H1 (cell line): Measurements from ENCODE around the gene NXPH2. TPM values are rescaled to one million over a fixed set of nuclear protein-coding genes. Genes with fewer than 3 reads are reported as not detected.
A peak's percentile ranks its signal among the peaks of the same experiment; 100 is the strongest.

Experiments
- CTCF ChIA-PET: fragments of 300-600 bp; sonication (Branson Sonifier 250); formaldehyde crosslinking; loops from one replicate; lab custom pipeline; 2021; ENCODE audit not compliant: partially characterized antibody; lab: Charles Lee
- POLR2A ChIA-PET: fragments of 300-600 bp; sonication (Branson Sonifier 250); formaldehyde crosslinking; loops from one replicate; lab custom pipeline; 2021; ENCODE audit warnings: inconsistent platforms; ENCODE audit not compliant: partially characterized antibody; lab: Charles Lee
- DNase-seq, 2 experiments: peaks; one replicate each; pipeline versions ENCODE4 v3.0.0 to v3.0.0-alpha.2; 2010 to 2022; ENCODE audit warnings: low spot score in 2 of 2, low read depth in 1 of 2, mixed read lengths in 1 of 2
- FAIRE-seq: peaks from 2 replicates; lab custom pipeline; 2011; peaks lifted over from hg19 to GRCh38; lab: Jason Lieb, UNC
- H2AFZ ChIP-seq: 2 replicates; pipeline ENCODE4 v1.8.1; 2012; ENCODE audit warnings: low read length, inconsistent platforms
- H2AK5ac ChIP-seq: 2 replicates; pipeline ENCODE4 v1.6.1; 2013; ENCODE audit warnings: low read depth, low read length
- H2BK120ac ChIP-seq: replicated peaks from 2 replicates; pipeline ENCODE3; 2013; ENCODE audit warnings: low read depth, low read length, inconsistent platforms
- H2BK12ac ChIP-seq: 2 replicates; pipeline ENCODE4 v1.6.1; 2013; ENCODE audit warnings: low read depth, low read length
- H2BK15ac ChIP-seq: 2 replicates; pipeline ENCODE4 v1.6.1; 2013; ENCODE audit warnings: low read length
- H2BK20ac ChIP-seq: 2 replicates; pipeline ENCODE4 v1.6.1; 2013; ENCODE audit warnings: low read length
- H2BK5ac ChIP-seq: 2 replicates; pipeline ENCODE4 v1.6.1; 2013; ENCODE audit warnings: low read depth, low read length
- H3K14ac ChIP-seq: 2 replicates; pipeline ENCODE4 v1.6.1; 2013; ENCODE audit warnings: inconsistent platforms; ENCODE audit not compliant: insufficient read length
- H3K18ac ChIP-seq: 2 replicates; pipeline ENCODE4 v1.6.1; 2013; ENCODE audit warnings: low read length; ENCODE audit errors: extremely low read depth
- H3K23ac ChIP-seq: 2 replicates; pipeline ENCODE4 v1.6.1; 2013; ENCODE audit warnings: inconsistent platforms; ENCODE audit not compliant: insufficient read length
- H3K23me2 ChIP-seq: 2 replicates; pipeline ENCODE4 v1.6.1; 2013; ENCODE audit warnings: low read depth, low read length
- H3K27ac ChIP-seq: 2 replicates; pipeline ENCODE4 v1.6.1; 2011; ENCODE audit warnings: low read depth, low read length, inconsistent platforms
- H3K27me3 ChIP-seq, 4 experiments: replicated peaks in 1 of 4; 1 replicate in 1 of 4; 2 replicates in 3 of 4; pipeline versions ENCODE4 v1.6.1 to v1.8.1; 2011 to 2013; ENCODE audit warnings: low read length in 3 of 4, mild to moderate bottlenecking in 3 of 4, inconsistent platforms in 2 of 4, mixed read lengths in 2 of 4, moderate library complexity in 1 of 4; ENCODE audit not compliant: control insufficient read depth in 3 of 4, insufficient read depth in 3 of 4; ENCODE audit errors: extremely low read depth in 1 of 4
- H3K36me3 ChIP-seq, 4 experiments: 2 replicates each; pipeline versions ENCODE4 v1.6.1 to v1.8.1; 2011 to 2013; ENCODE audit warnings: mild to moderate bottlenecking in 4 of 4, low read length in 3 of 4, moderate library complexity in 2 of 4, control low read depth in 1 of 4, inconsistent platforms in 1 of 4; ENCODE audit not compliant: insufficient read depth in 4 of 4, control insufficient read depth in 2 of 4
- H3K4ac ChIP-seq: replicated peaks from 2 replicates; pipeline ENCODE3; 2013; ENCODE audit warnings: low read length, low read depth, mixed read lengths, inconsistent platforms; ENCODE audit not compliant: insufficient read length
- H3K4me1 ChIP-seq, 4 experiments: replicated peaks in 1 of 4; 1 replicate in 1 of 4; 2 replicates in 3 of 4; pipeline versions ENCODE4 v1.6.1 to v1.8.1; 2011 to 2013; ENCODE audit warnings: low read length in 3 of 4, inconsistent platforms in 2 of 4, mixed read lengths in 1 of 4; ENCODE audit not compliant: insufficient read depth in 4 of 4, control insufficient read depth in 3 of 4
- H3K4me2 ChIP-seq, 2 experiments: 2 replicates each; pipeline versions ENCODE4 v1.6.1 to v1.8.1; 2011 to 2013; ENCODE audit warnings: low read depth in 2 of 2, low read length in 2 of 2, control low read depth in 1 of 2, inconsistent platforms in 1 of 2, mild to moderate bottlenecking in 1 of 2; ENCODE audit not compliant: insufficient read depth in 1 of 2
- H3K4me3 ChIP-seq, 4 experiments: fragments of 200-600, 300-600 bp in 1 of 4; sonication (generic), shearing (Covaris generic), sonication (Bioruptor Twin) in 1 of 4; 2 replicates each; pipeline versions ENCODE4 v1.5.1 to v1.8.1; 2011 to 2016; ENCODE audit warnings: low read length in 4 of 4, low read depth in 3 of 4, control low read depth in 2 of 4, inconsistent platforms in 2 of 4, mild to moderate bottlenecking in 2 of 4, mixed read lengths in 1 of 4, moderate library complexity in 1 of 4; ENCODE audit not compliant: insufficient read depth in 2 of 4; ENCODE audit errors: extremely low read depth in 1 of 4
- H3K56ac ChIP-seq: replicated peaks from 2 replicates; pipeline ENCODE3; 2013; ENCODE audit warnings: low read depth, mild to moderate bottlenecking, mixed read lengths, low read length, inconsistent platforms; ENCODE audit not compliant: insufficient read length
- H3K79me1 ChIP-seq: 2 replicates; pipeline ENCODE4 v1.6.1; 2013; ENCODE audit warnings: low read depth, low read length, control low read depth
- H3K79me2 ChIP-seq, 2 experiments: 2 replicates each; pipeline versions ENCODE4 v1.6.1 to v1.8.1; 2012 to 2013; ENCODE audit warnings: low read length in 2 of 2, mild to moderate bottlenecking in 2 of 2, inconsistent platforms in 1 of 2; ENCODE audit not compliant: insufficient read depth in 2 of 2, control insufficient read depth in 1 of 2
- H3K9ac ChIP-seq, 4 experiments: replicated peaks in 1 of 4; 1 replicate in 1 of 4; 2 replicates in 3 of 4; pipeline versions ENCODE4 v1.6.1 to v1.8.1; 2011 to 2013; ENCODE audit warnings: low read depth in 3 of 4, low read length in 3 of 4, control low read depth in 2 of 4, mild to moderate bottlenecking in 2 of 4, moderate library complexity in 2 of 4, inconsistent platforms in 1 of 4; ENCODE audit errors: extremely low read depth in 1 of 4
- H3K9me3 ChIP-seq, 2 experiments: 2 replicates each; pipeline versions ENCODE4 v1.6.1 to v1.8.1; 2012 to 2013; ENCODE audit warnings: mild to moderate bottlenecking in 2 of 2, moderate library complexity in 2 of 2, control low read depth in 1 of 2, inconsistent platforms in 1 of 2, low read depth in 1 of 2, low read length in 1 of 2, mixed read lengths in 1 of 2; ENCODE audit not compliant: insufficient read depth in 2 of 2
- H4K20me1 ChIP-seq, 2 experiments: replicated peaks in 1 of 2; 2 replicates each; pipeline versions ENCODE3 to v1.8.1; 2011 to 2013; ENCODE audit warnings: inconsistent platforms in 2 of 2, low read length in 2 of 2, mild to moderate bottlenecking in 1 of 2; ENCODE audit not compliant: insufficient read depth in 2 of 2, control insufficient read depth in 1 of 2
- H4K5ac ChIP-seq: 2 replicates; pipeline ENCODE4 v1.6.1; 2013; ENCODE audit warnings: low read length, low read depth, mixed read lengths, inconsistent platforms; ENCODE audit not compliant: insufficient read length
- H4K8ac ChIP-seq: 2 replicates; pipeline ENCODE4 v1.8.0; 2013; ENCODE audit warnings: mild to moderate bottlenecking, moderate library complexity, low read length, inconsistent platforms; ENCODE audit not compliant: insufficient read depth; ENCODE audit errors: extremely low read depth
- H4K91ac ChIP-seq: replicated peaks from 2 replicates; pipeline ENCODE3; 2013; ENCODE audit warnings: low read length, mixed read lengths, inconsistent platforms; ENCODE audit not compliant: insufficient read length
- BCL11A ChIP-seq, 2 experiments: IDR thresholded peaks; one replicate each; pipeline ENCODE4 v1.6.1; 2011; ENCODE audit warnings: low read depth in 2 of 2, low read length in 2 of 2, mild to moderate bottlenecking in 2 of 2
- WGBS, 2 experiments: shearing (Covaris generic) in 1 of 2; methylation state at CpG; one replicate each; pipeline versions ENCODE4 v1.1.6 to v1.1.7; 2013 to 2015; ENCODE audit warnings: low lambda C conversion rate in 2 of 2, mixed read lengths in 2 of 2, inconsistent platforms in 1 of 2, low coverage in 1 of 2, missing lambda C conversion rate in 1 of 2; ENCODE audit not compliant: insufficient replicate concordance in 2 of 2, insufficient coverage in 1 of 2, insufficient read length in 1 of 2; ENCODE audit errors: extremely low coverage in 1 of 2, missing lambda C conversion rate in 1 of 2; 5-methylcytosine and 5-hydroxymethylcytosine counted together
- polyA plus RNA-seq, 7 experiments: library from polyadenylated mRNA; depleted of rRNA in 3 of 7; stranded (reverse) in 5 of 7; unstranded in 2 of 7; fragments of >200 nt in 5 of 7; fragments of 200-250 nt in 2 of 7; gene quantifications; 1 replicate in 5 of 7; 2 replicates in 1 of 7; 4 replicates in 1 of 7; pipeline versions ENCODE4 v1.2.1 to v1.2.3, GENCODE V29; 2011 to 2013; ENCODE audit warnings: missing spikeins in 2 of 7, mixed read lengths in 2 of 7
- total RNA-seq: library from RNA; stranded (reverse); fragmentation: NEBNext Ultra II Directional; extraction: Animal tissue kit (Norgen Biotek cat#: 25700); gene quantifications from 2 replicates; pipeline ENCODE4 v1.2.1, GENCODE V29; 2021

NXPH2 gene
- total and polyA plus RNA-seq, 2 of the 8 experiments (the other 6 are each of a cell fraction or from before 2014, with no cell fraction given): 1.9 to 6.9 TPM

DNA sequence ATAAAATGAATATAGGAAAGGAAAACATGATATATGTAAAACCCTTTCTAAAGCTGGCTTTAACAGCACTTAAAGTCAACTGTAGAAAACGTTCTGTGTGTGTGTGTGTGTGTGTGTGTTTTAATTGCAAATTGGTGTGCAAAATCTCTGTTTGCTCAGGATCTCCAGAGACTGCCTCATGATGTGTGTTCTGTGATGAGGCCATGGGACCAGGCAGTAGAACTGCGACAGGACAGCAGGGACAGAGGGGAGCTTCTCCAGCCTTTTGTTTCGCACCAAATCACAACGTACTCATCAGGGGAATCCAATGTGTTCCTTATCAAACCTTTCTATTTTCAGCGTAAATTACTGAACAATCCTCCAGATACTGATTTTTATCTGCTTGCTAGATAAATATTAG, 66.7 kb downstream of the NXPH2 start:
- no peak overlapping the region for H3K56ac ChIP-seq
- FAIRE-seq (no peak), DNase-seq (no peak)
- no peaks in the 10 kb centered on the region for H3K79me2 ChIP-seq
- H3K79me1 ChIP-seq: no peaks in the 10 kb centered on the region
- no peak overlapping the region for H4K5ac ChIP-seq
- no peak overlapping the region for H3K9ac ChIP-seq
- H2BK5ac ChIP-seq: no peak overlapping the region
- H3K23me2 ChIP-seq: no peaks in the 10 kb centered on the region
- H2BK20ac ChIP-seq: no peak overlapping the region
- H3K18ac ChIP-seq: no peak overlapping the region
- H4K8ac ChIP-seq: no peak overlapping the region
- H3K27ac ChIP-seq: no peak overlapping the region
- no peaks in the 10 kb centered on the region for H3K9me3 ChIP-seq
- 0 out of 2 replicates have a peak overlapping the region, but pooled peaks have one; percentile 15 for H2AFZ ChIP-seq
- ChIA-PET CTCF (interaction anchor here (0.6 to 2.8 kb wide), 8 partner anchors 11 to 212 kb away, joined by 3 to 12 read pairs (median 4); partner anchors contain the start of gene SPOPL), POLR2A (no interaction called here)
- H2BK120ac ChIP-seq: no peak overlapping the region
- no peak overlapping the region for H3K23ac ChIP-seq
- no peak overlapping the region for H2BK15ac ChIP-seq
- no peaks in the 10 kb centered on the region for H3K36me3 ChIP-seq
- no peaks in the 10 kb centered on the region for H4K20me1 ChIP-seq
- no peak overlapping the region for H4K91ac ChIP-seq
- H3K4me1 ChIP-seq: peaks cover 0 to 3% (median 0%) of the 10 kb centered on the region in 4 experiments; a peak in 2 of 7 replicates
- no peak overlapping the region for H3K14ac ChIP-seq
- no peak overlapping the region for H3K4me3 ChIP-seq
- no peak overlapping the region for H3K4ac ChIP-seq
- H2AK5ac ChIP-seq: no peak overlapping the region
- no peak overlapping the region for H2BK12ac ChIP-seq
- no peak for TF ChIP-seq BCL11A (IDR thresholded peaks at IDR 0.05; ENCODE audit: low read depth in 2 of 2, low read length in 2 of 2)
- no peak overlapping the region for H3K4me2 ChIP-seq
- H3K27me3 ChIP-seq: no peaks in the 10 kb centered on the region
- WGBS, 2 experiments: 83% methylated on average over 5 of the region's 5 CpGs; no CpG with 5 or more reads in 1 of the 2 experiments
